Panc1 (cell line): ENCODE data around the gene ACTL10. TPM values are rescaled to one million over a fixed set of nuclear protein-coding genes. Genes with fewer than 3 reads are reported as not detected.

Experiments used
- ATAC-seq: fragments of 200-7000 bp; cut with Tn5 transposase; 2 replicates; pipeline ENCODE4 v1.9.1; 2020; ENCODE audit warnings: mild to moderate bottlenecking, moderate library complexity
- BruUV-seq: library from RNA; stranded (reverse); fragments of 400-500 nt; replicated peaks from 2 replicates; lab custom pipeline; 2021; lab: Mats Ljungman, UMichigan
- CTCF ChIA-PET: fragments of 300-600 bp; sonication (Branson Sonifier 250); formaldehyde crosslinking; loops from one replicate; lab custom pipeline; 2022; ENCODE audit warnings: antibody characterized with exemption; lab: Charles Lee
- POLR2A ChIA-PET: fragments of 300-600 bp; sonication (Branson Sonifier 250); formaldehyde crosslinking; loops from one replicate; lab custom pipeline; 2022; ENCODE audit warnings: antibody characterized with exemption; lab: Charles Lee
- DNase-seq: peaks from one replicate; pipeline ENCODE4 v3.0.0-alpha.2; 2010; ENCODE audit warnings: low read depth, low spot score
- H3K27ac ChIP-seq: 2 replicates; pipeline ENCODE4 v1.5.1; 2011; ENCODE audit warnings: mild to moderate bottlenecking, low read length, inconsistent platforms
- H3K27me3 ChIP-seq: fragments of 200-500 bp; sonication (Bioruptor generic); 2 replicates; pipeline ENCODE4 v1.6.0; 2014; ENCODE audit warnings: low read length, inconsistent platforms; ENCODE audit not compliant: control insufficient read depth, insufficient read depth
- H3K36me3 ChIP-seq: fragments of 200-500 bp; sonication (Bioruptor generic); 2 replicates; pipeline ENCODE4 v1.5.1; 2014; ENCODE audit warnings: inconsistent platforms, mild to moderate bottlenecking, low read length, moderate library complexity; ENCODE audit not compliant: control insufficient read depth, insufficient read depth
- H3K4me1 ChIP-seq: 2 replicates; pipeline ENCODE4 v1.5.1; 2011; ENCODE audit warnings: inconsistent platforms, mild to moderate bottlenecking, low read length, moderate library complexity; ENCODE audit not compliant: control insufficient read depth, insufficient read depth
- H3K4me3 ChIP-seq, 2 experiments: 2 replicates each; pipeline ENCODE4 v1.5.1; 2011 to 2012; ENCODE audit warnings: low read depth in 2 of 2, low read length in 2 of 2, mild to moderate bottlenecking in 2 of 2, inconsistent platforms in 1 of 2, moderate library complexity in 1 of 2
- H3K9me3 ChIP-seq: fragments of 200-500 bp; sonication (Bioruptor generic); 2 replicates; pipeline ENCODE4 v1.5.1; 2014; ENCODE audit warnings: low read depth, mild to moderate bottlenecking, inconsistent platforms, low read length, moderate library complexity; ENCODE audit not compliant: control insufficient read depth, insufficient read depth
- CTCF ChIP-seq: fragments of 450-650 bp; IDR thresholded peaks from 2 replicates; pipeline ENCODE4 v1.5.1; 2017; ENCODE audit warnings: mild to moderate bottlenecking
- REST ChIP-seq, 2 experiments: IDR thresholded peaks; 2 replicates each; pipeline ENCODE4 v1.6.1; 2011 to 2012; ENCODE audit warnings: low read depth in 2 of 2, control low read depth in 1 of 2, low read length in 1 of 2, mild to moderate bottlenecking in 1 of 2, moderate library complexity in 1 of 2; ENCODE audit not compliant: insufficient read depth in 1 of 2
- SIN3A ChIP-seq: IDR thresholded peaks from 2 replicates; pipeline ENCODE4 v1.6.1; 2012; ENCODE audit warnings: low read depth, mild to moderate bottlenecking, low read length, moderate library complexity, borderline replicate concordance; ENCODE audit not compliant: insufficient read depth
- TCF7L2 ChIP-seq: IDR thresholded peaks from 2 replicates; pipeline ENCODE4 v1.6.1; 2011; ENCODE audit warnings: mild to moderate bottlenecking, low read depth, low read length, inconsistent platforms
- in situ Hi-C: cut with HindIII; loops from 2 replicates; pipeline ENCODE4 v1.10.0; 2016; ENCODE audit warnings: low sequenced_read_pairs, low pct_unique_long_range_greater_than_20kb
- intact Hi-C: fragments of 100-400 bp; cut with micrococcal nuclease; formaldehyde crosslinking; loops from one replicate; pipeline ENCODE4 v1.10.0; 2022; ENCODE audit not compliant: unreplicated experiment
- total RNA-seq: library from RNA; stranded (reverse); gene quantifications from one replicate; pipeline ENCODE4 v1.2.1, GENCODE V29; 2021; ENCODE audit not compliant: unreplicated experiment

ACTL10 gene
- total RNA-seq, 1 experiment from 2014 or later: not detected

GRCh38 chr20:33677991-33678702, 11.4 kb downstream of the ACTL10 start:
- H3K4me1 ChIP-seq: peaks cover 16% of the 10 kb centered on the region
- H3K4me3 ChIP-seq: no peak overlapping the region
- intact Hi-C loops (no loop called here), in situ Hi-C loops (no loop called here)
- ChIA-PET POLR2A (interaction anchor here (0.7 kb wide), 1 partner anchor 776 kb away, joined by 4 read pairs; no protein-coding TSS in a partner anchor), CTCF (no interaction called here)
- DNase-seq (no peak), ATAC-seq (no peak)
- H3K27me3 ChIP-seq: no peaks in the 10 kb centered on the region
- no peaks in the 10 kb centered on the region for H3K9me3 ChIP-seq
- TF ChIP-seq CTCF (no peak), REST (IDR thresholded peaks at IDR 0.05; ENCODE audit: insufficient read depth in 1 of 2, low read depth in 2 of 2, low read length in 1 of 2) (no peak), TCF7L2 (no peak)
- H3K27ac ChIP-seq: no peak overlapping the region
- BruUV-seq: no TSS peak
- peaks cover 6% of the 10 kb centered on the region; the same call in 1 of the 2 replicates for H3K36me3 ChIP-seq

GRCh38 chr20:33679758-33680485, 13.2 kb downstream of the ACTL10 start:
- TF ChIP-seq TCF7L2: no peak
- TF ChIP-seq REST (IDR thresholded peaks at IDR 0.05; ENCODE audit: insufficient read depth in 1 of 2, low read depth in 2 of 2, low read length in 1 of 2): no peak
- TF ChIP-seq CTCF: no peak
- TF ChIP-seq SIN3A: no peak
- ATAC-seq (no peak), DNase-seq (no peak)
- intact Hi-C loops (no loop called here), in situ Hi-C loops (no loop called here)
- ChIA-PET CTCF (no interaction called here), POLR2A (interaction anchor here (0.5 kb wide), 1 partner anchor 34 kb away, joined by 3 read pairs; no protein-coding TSS in a partner anchor)
- peaks cover 16% of the 10 kb centered on the region for H3K4me1 ChIP-seq
- no peak overlapping the region for H3K27ac ChIP-seq
- no TSS peak for BruUV-seq
- no peaks in the 10 kb centered on the region for H3K27me3 ChIP-seq
- H3K36me3 ChIP-seq: no peaks in the 10 kb centered on the region
- H3K9me3 ChIP-seq: no peaks in the 10 kb centered on the region
- no peak overlapping the region for H3K4me3 ChIP-seq
